OCI-LY7 (cell line): ENCODE measurements around the gene CDC42BPB. TPM values are rescaled to one million over a fixed set of nuclear protein-coding genes. Genes with fewer than 3 reads are reported as not detected.

ENCODE experiments used
- BruUV-seq: library from RNA; stranded (reverse); fragments of 400-500 nt; replicated peaks from 2 replicates; lab custom pipeline; 2021; lab: Mats Ljungman, UMichigan
- CTCF ChIA-PET: fragments of 300-600 bp; sonication (Branson Sonifier 250); formaldehyde crosslinking; loops from one replicate; lab custom pipeline; 2022; ENCODE audit warnings: antibody characterized with exemption; ENCODE audit not compliant: unreplicated experiment; lab: Charles Lee
- POLR2A ChIA-PET: fragments of 300-600 bp; sonication (Branson Sonifier 250); formaldehyde crosslinking; loops from one replicate; lab custom pipeline; 2022; ENCODE audit warnings: antibody characterized with exemption; lab: Charles Lee
- DNase-seq: peaks from one replicate; pipeline ENCODE4 v3.0.0-alpha.2; 2015; ENCODE audit warnings: low spot score
- H2AFZ ChIP-seq: fragments of 200-600 bp; sonication (generic), shearing (Covaris generic); 2 replicates; pipeline ENCODE4 v1.6.1; 2014; ENCODE audit warnings: mild to moderate bottlenecking, antibody characterized with exemption, low read length, moderate library complexity
- H3K27ac ChIP-seq: fragments of 200-600 bp; sonication (generic); 2 replicates; pipeline ENCODE4 v1.5.1; 2014; ENCODE audit warnings: mixed run types, low read depth, mild to moderate bottlenecking, moderate library complexity, low read length, inconsistent platforms; ENCODE audit not compliant: poor library complexity, severe bottlenecking
- H3K36me3 ChIP-seq: fragments of 200-600 bp; sonication (generic); 2 replicates; pipeline ENCODE4 v1.6.1; 2014; ENCODE audit warnings: mild to moderate bottlenecking, antibody characterized with exemption, low read length, moderate library complexity, mixed read lengths; ENCODE audit not compliant: insufficient read depth
- H3K4me1 ChIP-seq: fragments of 200-600 bp; sonication (generic); 2 replicates; pipeline ENCODE4 v1.5.1; 2014; ENCODE audit warnings: mild to moderate bottlenecking, low read length; ENCODE audit not compliant: insufficient read depth, poor library complexity, severe bottlenecking
- H3K4me2 ChIP-seq: fragments of 200-600 bp; sonication (generic); 2 replicates; pipeline ENCODE4 v1.6.1; 2014; ENCODE audit warnings: mild to moderate bottlenecking, low read length
- H3K4me3 ChIP-seq: fragments of 200-600 bp; sonication (generic); 2 replicates; pipeline ENCODE4 v1.5.1; 2014; ENCODE audit warnings: mild to moderate bottlenecking, low read depth, low read length; ENCODE audit not compliant: poor library complexity, severe bottlenecking
- H3K79me2 ChIP-seq: fragments of 200-600 bp; sonication (generic); 2 replicates; pipeline ENCODE4 v1.6.1; 2016; ENCODE audit warnings: low read depth, mild to moderate bottlenecking, low read length, moderate library complexity, mixed read lengths; ENCODE audit not compliant: insufficient read depth
- H3K9me2 ChIP-seq: fragments of 200-600 bp; sonication (generic); 2 replicates; pipeline ENCODE4 v1.6.1; 2016; ENCODE audit warnings: mild to moderate bottlenecking, low read length, mixed read lengths; ENCODE audit not compliant: insufficient read depth
- H3K9me3 ChIP-seq: fragments of 200-600 bp; sonication (generic); 2 replicates; pipeline ENCODE4 v1.6.1; 2014; ENCODE audit warnings: mild to moderate bottlenecking, mixed run types, low read length, mixed read lengths
- H4K20me1 ChIP-seq: fragments of 200-600 bp; sonication (generic); 2 replicates; pipeline ENCODE4 v1.6.1; 2014; ENCODE audit warnings: mild to moderate bottlenecking, antibody characterized with exemption, low read length, moderate library complexity, mixed read lengths; ENCODE audit not compliant: insufficient read depth
- CTCF ChIP-seq: fragments of 200-600 bp; sonication (generic); conservative IDR thresholded peaks from 2 replicates; pipeline ENCODE4 v1.5.1; 2014; ENCODE audit warnings: mild to moderate bottlenecking, antibody characterized with exemption, low read length, moderate library complexity, mixed read lengths
- EZH2phosphoT487 ChIP-seq: fragments of 200-600 bp; sonication (generic); IDR thresholded peaks from 2 replicates; pipeline ENCODE4 v1.6.1; 2018; ENCODE audit warnings: low read depth, borderline replicate concordance, mild to moderate bottlenecking, mixed run types, antibody characterized with exemption, low read length, moderate library complexity, mixed read lengths
- intact Hi-C: fragments of 100-400 bp; cut with micrococcal nuclease; formaldehyde crosslinking; loops from one replicate; pipeline ENCODE4 v1.10.0; 2022; ENCODE audit not compliant: unreplicated experiment
- total RNA-seq, 2 experiments: library from RNA; depleted of rRNA in 1 of 2; stranded (reverse); fragments of >200 nt in 1 of 2; shearing (Covaris generic) in 1 of 2; gene quantifications; 2 replicates each; pipeline ENCODE4 v1.2.3, GENCODE V29; 2014 to 2022

The CDC42BPB gene
- total RNA-seq, 2 experiments from 2014 or later, result 0.03 to 0.46 TPM

GRCh38 chr14:103100281-103101121 is 43.2 kb upstream of the CDC42BPB start:
- no peaks in the 10 kb centered on the region for H3K9me3 ChIP-seq
- H4K20me1 ChIP-seq, result no peaks in the 10 kb centered on the region
- H2AFZ ChIP-seq, result no peak overlapping the region
- peak overlapping the region; percentile 31 for H3K27ac ChIP-seq
- intact Hi-C loops, result no loop called here
- ChIA-PET CTCF (interaction anchor here (0.6 to 1.2 kb wide), 2 partner anchors 14 to 40 kb away, joined by 3 read pairs; no protein-coding TSS in a partner anchor), POLR2A (interaction anchor here (0.6 to 0.7 kb wide), 5 partner anchors 22 to 459 kb away, joined by 3 to 9 read pairs (median 4); no protein-coding TSS in a partner anchor)
- H3K9me2 ChIP-seq, result no peaks in the 10 kb centered on the region
- peaks cover 23% of the 10 kb centered on the region for H3K4me1 ChIP-seq
- no peaks in the 10 kb centered on the region for H3K36me3 ChIP-seq
- TF ChIP-seq EZH2phosphoT487, result no peak
- no peak for TF ChIP-seq CTCF
- no peaks in the 10 kb centered on the region for H3K79me2 ChIP-seq
- H3K4me2 ChIP-seq, result peak overlapping the region; percentile 44
- no peak overlapping the region for H3K4me3 ChIP-seq
- no TSS peak for BruUV-seq
- DNase-seq, result peak; percentile 57

- POLR2A ChIA-PET, result interaction anchor here (0.6 to 0.7 kb wide), 2 partner anchors 21 to 460 kb away, joined by 3 to 9 read pairs; no protein-coding TSS in a partner anchor
- Histone ChIP-seq H2AFZ (no peak overlapping the region), H3K79me2 (no peaks in the 10 kb centered on the region), H3K9me3 (no peaks in the 10 kb centered on the region), H3K9me2 (no peaks in the 10 kb centered on the region), H3K36me3 (no peaks in the 10 kb centered on the region), H3K27ac (peak overlapping the region; percentile 31), H3K4me3 (no peak overlapping the region), H4K20me1 (no peaks in the 10 kb centered on the region), H3K4me2 (peak overlapping the region; percentile 44; the same call in 1 of the 2 replicates), H3K4me1 (peaks cover 17% of the 10 kb centered on the region)
- CTCF ChIA-PET, result interaction anchor here (0.6 to 1.2 kb wide), 2 partner anchors 13 to 41 kb away, joined by 3 read pairs; no protein-coding TSS in a partner anchor
- intact Hi-C loops, result no loop called here
- BruUV-seq, result no TSS peak
- DNase-seq, result no peak
- TF ChIP-seq EZH2phosphoT487 (no peak), CTCF (no peak)
These were observed 42.5 kb upstream of the CDC42BPB start for GRCh38 chr14:103099733-103100280.
